Measurements from ENCODE around the gene KRTAP6-2.

The KRTAP6-2 gene, protein sequence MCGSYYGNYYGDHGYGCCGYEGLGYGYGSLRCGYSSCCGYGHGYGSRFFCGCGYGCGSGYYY

DNA sequence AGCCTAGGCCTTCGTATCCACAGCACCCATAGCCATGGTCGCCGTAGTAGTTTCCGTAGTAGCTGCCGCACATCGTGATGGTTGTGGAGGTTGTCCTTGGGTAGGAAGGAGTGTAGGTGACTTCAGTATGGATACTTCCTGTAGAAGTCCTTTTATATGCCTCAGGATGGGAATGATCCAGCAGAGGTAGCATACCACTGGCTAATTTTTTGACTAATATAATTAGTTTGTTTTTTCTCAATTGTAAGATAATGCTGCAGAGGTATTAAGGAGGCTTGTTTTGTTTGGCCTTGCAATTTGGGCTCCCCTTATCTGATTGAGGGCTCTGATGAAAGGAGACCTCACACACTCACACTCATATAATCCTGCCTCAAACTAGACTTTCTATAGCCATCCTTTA, at the start of gene KRTAP6-2:
TSS of gene KRTAP6-2 (minus strand) at position 101 of the 400 bp plus-strand sequence. CDS start at position 73, 28 bp downstream.
- DNase-seq (ENCODE audit: low spot score), result no peak

DNA sequence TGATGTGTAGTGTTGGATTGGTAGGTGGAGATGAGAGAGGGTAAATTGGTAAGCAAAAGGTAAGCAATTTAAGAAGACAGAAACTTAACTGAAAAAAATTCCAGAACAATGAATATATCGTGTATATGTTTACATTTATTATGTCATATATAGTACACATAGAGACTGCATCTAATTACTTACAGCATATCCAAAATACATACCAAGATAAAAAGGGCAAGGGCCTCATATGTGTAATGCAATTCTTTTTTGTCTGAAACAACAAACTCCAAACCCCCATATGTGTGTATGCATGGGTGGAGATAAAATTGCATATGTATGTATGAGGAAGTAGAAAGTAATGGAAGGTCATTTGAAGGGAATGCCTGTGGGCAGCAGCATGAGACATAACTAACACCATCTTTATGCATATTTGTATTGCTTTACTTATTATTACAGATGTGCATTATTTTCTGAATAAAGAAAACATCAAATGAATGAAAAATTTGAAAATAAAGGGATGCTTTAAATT, 48.3 kb upstream of the KRTAP6-2 start:
- no peak for DNase-seq (ENCODE audit: low spot score)

DNA sequence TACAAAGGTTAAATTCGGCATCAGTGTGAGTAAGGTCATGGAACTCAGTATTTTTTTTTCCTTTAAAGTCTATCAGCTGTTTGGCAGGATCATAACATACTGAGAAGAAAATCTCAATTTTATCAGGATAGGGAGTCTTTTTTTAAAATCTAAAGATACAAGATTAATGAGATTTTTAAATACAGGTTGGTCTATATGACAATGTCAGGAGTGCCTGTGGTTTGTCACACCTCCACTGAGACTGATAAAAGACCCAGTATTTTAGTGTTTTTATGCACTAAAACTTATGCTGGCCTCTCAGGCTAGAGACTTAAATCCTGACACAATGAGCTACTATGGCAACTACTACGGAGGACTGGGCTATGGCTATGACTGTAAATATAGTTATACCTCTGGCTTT, 43.9 kb upstream of the KRTAP6-2 start, which contains the start of gene KRTAP20-3:
TSS of gene KRTAP20-3 (plus strand) at position 301 of the 400 bp plus-strand sequence.
- DNase-seq (ENCODE audit: low spot score), result no peak

DNA sequence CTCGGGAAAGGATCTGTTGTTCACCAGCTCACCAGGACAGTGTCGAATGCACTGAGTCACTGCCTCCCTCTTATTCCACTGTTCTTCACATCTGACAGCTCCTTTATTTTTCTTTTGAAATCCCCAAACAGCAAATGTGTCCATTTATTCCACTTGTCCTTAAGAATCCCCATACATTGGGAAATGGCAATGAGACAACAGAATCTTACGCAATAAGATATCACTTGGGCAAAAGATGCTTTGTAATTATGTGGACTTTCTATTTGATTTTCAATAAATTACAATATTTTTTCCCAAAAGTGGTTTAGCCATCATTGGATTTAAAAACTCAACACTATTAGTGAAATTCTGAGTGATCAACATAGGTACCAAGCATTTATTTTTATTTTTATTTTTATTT, 40.0 kb upstream of the KRTAP6-2 start:
- no peak for DNase-seq (ENCODE audit: low spot score)

DNA sequence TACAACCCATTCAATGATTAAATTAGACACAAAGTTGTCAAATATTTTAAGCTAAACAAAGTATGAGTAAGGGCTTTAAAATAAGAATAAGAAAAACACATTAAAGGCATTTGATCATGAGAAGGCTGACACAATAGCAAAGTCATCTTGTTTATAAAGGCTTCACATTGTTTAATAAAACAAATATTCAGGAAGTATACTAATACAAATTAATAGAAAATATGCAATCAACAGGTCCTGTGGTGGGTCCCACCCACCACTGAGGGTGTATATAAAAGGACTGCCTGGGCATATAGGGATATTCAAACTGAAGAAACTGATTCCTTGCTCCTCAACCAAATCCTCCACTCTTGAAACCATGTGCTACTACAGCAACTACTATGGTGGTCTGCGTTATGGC, 36.2 kb upstream of the KRTAP6-2 start, which contains the start of gene KRTAP20-2:
TSS of gene KRTAP20-2 (plus strand) at position 301 of the 400 bp plus-strand sequence. CDS start at position 359, 58 bp downstream.
- DNase-seq (ENCODE audit: low spot score), result no peak

DNA sequence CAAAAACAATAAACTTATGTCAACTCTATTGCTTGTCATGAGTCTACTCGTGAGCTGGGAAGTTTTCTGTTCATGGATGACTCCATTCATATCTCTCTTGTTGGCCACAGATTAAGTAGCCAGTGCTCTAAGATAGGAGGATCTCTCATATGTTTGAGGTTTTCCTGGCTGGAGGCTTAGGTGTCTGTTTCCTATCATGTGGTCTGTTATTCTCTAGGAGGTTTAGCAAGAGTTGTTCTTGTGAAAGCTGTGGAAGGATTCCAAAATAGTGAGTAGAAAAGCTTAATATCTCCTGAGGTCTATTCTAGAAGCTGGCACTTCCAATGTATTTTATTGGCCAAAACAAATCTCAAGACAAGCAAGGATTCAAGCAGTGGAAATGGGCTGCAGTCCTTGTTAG, 30.5 kb upstream of the KRTAP6-2 start:
- DNase-seq (ENCODE audit: low spot score), result no peak

DNA sequence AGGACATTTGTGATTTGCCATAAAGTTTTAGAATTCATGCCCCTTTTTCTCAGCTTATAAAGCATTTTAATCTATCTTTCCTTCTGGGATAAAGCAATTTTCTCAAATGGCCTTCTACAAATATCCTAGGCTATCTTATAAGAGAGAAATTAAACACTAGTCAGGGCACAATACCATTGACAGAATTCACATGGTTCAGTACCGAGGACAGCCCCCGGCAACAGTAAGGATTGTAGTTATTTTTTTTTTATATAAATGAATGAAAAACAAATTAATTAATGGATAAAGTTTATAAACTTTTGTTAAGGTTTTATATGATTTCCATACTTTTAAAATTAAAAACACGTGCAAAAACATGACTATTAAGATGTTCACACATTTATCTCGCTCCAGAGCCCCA, 29.4 kb upstream of the KRTAP6-2 start:
- no peak for DNase-seq (ENCODE audit: low spot score)

DNA sequence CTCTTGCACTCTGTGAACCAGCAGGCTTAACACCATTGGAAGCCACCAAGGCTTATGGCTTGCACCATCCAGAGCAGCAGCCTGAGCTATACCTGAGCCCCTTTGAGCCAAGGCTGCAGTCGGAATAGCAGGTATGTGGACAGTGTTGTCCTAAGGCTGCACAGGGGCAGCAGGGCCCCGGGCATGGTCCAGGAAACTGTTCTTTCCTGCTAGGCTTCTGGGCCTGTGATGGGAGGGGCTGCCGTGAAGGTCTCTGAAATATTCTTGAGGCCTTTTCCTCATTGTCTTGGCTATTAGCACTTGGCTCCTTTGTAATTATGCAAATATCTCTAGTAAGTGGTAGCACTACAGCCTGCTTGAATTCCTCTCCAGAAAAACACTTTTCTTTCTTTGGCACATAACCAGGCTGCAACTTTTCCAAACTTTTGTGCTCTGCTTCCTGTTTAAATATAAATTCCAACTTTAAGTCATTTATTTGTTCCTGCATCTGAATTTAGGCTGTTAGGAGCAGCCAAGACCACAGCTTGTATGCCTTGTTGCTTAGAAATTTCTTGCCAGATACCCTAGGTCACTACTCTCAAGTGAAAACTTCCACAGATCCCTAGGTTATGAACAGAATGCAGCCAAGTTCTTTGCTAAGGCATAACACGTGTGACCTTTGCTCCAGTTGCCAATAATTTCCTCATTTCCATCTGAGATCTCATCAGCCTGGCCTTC, 26.9 kb upstream of the KRTAP6-2 start:
- no peak for DNase-seq (ENCODE audit: low spot score)

DNA sequence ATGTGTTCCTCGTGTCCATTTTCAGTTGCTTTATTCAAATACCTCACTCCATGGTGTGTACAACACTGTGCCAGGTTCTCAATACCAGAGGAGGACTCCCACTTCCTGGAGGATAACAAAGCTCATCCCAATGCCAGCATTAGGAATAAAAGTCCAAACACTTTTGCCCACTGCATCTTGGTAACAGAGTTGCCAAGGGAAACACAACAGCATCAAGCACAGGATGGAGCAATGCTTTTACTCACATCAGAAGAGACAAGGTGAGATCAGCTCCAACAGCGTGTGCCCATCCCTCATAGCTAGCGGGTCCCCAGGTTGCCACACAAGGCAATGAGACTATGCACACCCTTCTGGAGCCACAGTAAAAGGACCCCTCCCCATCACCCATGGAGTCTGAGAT, 24.7 kb upstream of the KRTAP6-2 start:
- DNase-seq (ENCODE audit: low spot score), result no peak

DNA sequence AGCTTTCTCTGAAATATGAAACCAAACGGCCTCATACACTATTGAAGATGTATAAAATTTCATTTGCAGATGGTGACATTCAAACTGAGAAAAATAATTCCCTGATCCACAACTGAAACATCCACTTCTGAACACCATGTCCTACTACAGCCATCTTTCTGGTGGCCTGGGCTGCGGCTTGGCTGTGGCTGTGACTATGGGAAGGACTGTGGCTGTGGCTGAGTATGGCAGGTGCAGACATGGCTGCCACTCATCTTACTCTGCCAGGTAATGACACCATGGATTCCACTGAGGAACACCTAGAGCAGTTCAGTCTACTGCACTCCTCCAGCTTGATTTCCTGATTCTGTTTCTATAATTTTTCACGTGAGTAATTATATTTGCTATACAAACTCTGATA, 21.8 kb upstream of the KRTAP6-2 start, which contains the start of gene KRTAP20-4:
TSS of gene KRTAP20-4 (plus strand) at position 106 of the 400 bp plus-strand sequence.
- DNase-seq (ENCODE audit: low spot score), result no peak

DNA sequence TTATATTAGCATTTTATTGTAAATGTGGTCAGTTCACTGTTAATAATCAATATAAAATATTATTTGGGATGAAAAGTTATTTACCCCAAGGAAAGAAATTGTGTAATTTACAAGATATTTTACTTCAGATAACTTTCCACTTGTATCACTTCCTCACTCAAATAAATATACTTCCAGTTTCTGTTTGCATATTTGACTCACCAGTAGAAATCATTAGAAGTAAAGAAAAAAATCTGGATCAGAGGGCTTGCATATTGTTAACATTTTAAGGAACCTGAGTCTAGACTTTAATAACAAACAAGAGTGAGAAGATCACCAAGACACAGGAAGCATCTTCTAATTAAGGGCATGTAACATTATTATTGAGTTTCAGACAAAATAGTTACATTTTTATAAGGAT, 21.4 kb upstream of the KRTAP6-2 start:
- no peak for DNase-seq (ENCODE audit: low spot score)

DNA sequence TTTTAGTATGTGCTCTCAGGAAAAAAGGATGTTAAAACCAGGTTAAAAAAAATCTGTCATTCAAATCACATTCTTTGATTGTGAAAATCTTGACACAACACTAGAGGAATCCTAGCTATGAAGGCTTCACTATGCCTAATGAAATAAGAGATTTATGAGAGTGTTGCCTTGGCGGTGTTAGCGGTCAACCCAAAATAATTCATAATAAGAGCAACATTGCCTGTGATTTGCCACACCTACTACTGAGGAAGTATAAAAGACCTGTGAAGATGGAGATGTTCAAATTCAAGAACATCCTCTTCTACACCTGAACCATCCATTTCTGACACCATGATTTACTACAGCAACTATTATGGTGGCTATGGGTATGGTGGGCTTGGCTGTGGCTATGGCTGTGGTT, 17.4 kb upstream of the KRTAP6-2 start, which contains the start of gene KRTAP20-1:
TSS of gene KRTAP20-1 (plus strand) at position 301 of the 400 bp plus-strand sequence. CDS start at position 331, 30 bp downstream.
- no peak for DNase-seq (ENCODE audit: low spot score)

DNA sequence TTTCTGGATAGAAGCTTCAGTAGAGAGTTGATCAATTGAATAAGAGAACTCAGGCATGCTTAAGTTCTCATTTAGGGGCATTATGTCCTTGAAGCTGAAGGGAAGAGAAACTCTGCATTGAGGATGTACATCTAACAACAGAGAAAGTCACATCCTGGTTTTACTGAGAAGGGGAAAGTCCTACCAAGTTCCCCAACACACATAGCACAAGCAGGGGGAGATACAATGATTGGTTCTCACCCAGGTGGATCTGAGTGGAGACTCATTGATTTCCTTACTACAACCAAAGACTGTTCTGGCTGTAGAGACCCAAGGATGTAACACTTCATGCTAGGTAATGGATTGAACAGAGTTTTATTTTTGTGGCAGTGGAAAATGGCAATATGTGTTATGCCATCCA, 16.5 kb upstream of the KRTAP6-2 start:
- DNase-seq (ENCODE audit: low spot score), result no peak

DNA sequence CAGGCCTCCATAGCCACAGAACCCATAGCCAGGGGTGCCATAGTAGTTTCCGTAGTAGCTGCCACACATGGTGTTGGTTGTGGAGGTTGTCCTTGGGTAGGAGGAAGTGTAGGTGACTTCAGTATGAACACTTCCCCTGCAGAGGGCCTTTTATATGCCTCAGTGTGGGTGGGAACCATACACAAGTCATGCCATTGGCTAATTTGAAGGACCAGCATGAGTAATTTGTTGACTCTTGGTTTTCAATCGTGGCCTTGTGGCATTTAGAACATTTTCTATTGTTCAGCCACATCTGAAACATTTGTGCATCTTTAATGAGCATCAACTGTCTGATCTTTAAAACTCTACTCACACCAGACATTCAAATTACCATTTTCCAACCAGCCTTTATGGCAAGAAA, 15.1 kb upstream of the KRTAP6-2 start, which contains the start of gene KRTAP6-1:
TSS of gene KRTAP6-1 (minus strand) at position 95 of the 400 bp plus-strand sequence. CDS start at position 69, 26 bp downstream.
- DNase-seq (ENCODE audit: low spot score), result no peak

DNA sequence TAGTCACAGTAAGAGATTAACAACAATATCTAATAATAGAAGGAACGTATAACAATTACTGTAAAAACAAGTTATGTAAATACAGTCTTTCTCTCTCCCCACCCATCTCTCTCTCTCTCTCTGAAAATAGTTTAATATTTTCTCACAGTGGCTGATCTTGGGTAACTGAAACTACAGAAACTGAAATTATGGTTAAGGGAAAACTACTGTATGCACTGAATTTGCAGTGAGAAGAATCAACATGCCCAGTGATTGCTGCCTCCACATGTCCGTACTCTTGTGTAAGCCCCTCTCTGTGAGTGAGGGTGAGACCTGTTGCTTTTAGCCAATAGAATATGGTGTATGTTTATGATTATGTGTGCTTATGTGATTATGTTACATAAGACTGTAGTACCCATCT, 13.4 kb upstream of the KRTAP6-2 start:
- no peak for DNase-seq (ENCODE audit: low spot score)

DNA sequence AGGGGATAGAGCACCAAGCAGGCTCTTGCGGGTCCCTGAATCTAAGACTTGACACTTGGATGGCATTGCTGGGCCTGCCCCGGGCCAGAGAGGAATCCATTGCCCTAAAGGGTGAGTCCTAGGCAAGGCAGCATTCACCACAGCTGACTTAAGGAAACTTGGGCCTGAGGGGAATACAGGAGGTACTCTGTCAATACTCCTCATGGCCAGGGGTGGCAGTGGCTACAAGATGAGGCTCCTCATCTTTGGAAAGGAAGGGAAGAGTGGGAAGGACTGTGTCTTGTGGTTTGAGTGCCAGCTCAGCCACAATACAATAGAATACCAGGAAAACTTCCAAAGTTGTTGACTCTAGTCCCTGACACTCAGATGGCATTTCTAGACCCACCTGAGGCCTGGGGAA, 7.3 kb upstream of the KRTAP6-2 start:
- no peak for DNase-seq (ENCODE audit: low spot score)

DNA sequence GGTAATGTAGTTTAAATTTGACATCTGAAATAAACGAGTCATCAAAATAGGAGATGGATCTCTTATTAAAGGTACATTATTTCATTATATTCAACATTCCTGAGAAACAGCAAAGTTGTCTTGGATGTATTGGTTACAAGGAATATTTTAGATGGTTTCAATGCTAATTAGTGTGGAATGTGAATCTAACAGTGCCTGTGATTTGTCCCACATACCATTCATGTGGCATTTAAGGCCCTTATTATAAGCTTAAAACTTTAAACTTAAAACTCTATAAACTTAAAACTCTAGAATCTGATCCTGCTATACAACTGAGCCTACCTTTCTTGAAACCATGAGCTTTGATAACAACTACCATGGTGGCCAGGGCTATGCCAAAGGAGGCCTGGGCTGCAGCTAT, 2.1 kb upstream of the KRTAP6-2 start, which contains the start of gene KRTAP22-1:
TSS of gene KRTAP22-1 (plus strand) at position 301 of the 400 bp plus-strand sequence.
- DNase-seq (ENCODE audit: low spot score), result no peak

DNA sequence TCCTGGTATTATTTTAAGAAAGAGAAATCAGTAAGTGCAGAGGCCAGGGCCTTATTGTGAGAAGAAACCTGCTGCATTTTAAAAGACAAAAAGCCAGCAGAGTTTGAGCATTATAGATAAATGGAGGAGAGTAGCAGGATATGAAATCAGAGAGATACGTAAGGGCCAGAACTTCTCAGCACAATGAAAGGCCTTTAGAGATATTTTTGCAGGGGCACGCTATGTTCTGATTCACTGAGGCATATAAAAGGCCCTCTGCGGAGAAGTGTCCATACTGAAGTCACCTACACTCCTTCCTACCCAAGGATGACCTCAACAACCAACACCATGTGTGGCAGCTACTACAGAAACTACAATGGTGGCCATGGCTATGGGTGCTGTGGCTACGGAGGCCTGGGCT, 6.6 kb downstream of the KRTAP6-2 start, which contains the start of gene KRTAP6-3:
TSS of gene KRTAP6-3 (plus strand) at position 301 of the 400 bp plus-strand sequence. CDS start at position 307, 6 bp downstream.
- no peak for DNase-seq (ENCODE audit: low spot score)

DNA sequence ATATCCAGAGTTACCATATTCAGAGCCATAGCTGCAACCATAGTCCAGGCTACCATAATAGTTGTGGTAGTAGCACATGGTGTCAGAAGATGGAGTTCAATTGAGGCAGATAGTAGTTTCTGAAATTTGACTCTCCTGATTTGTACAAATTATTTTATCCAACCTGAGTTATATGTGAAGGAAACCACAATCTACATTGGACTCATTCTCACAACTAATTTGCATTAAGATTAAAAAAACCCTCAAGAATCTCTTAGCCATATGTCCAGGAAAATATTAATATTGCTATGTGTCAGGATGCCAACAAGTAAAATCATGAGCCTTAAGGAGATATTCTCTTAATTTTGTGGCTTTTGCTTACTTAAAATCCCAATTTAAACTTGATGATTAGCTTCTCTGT, 8.4 kb downstream of the KRTAP6-2 start, which contains the start of gene KRTAP22-2:
TSS of gene KRTAP22-2 (minus strand) at position 101 of the 400 bp plus-strand sequence.
- DNase-seq (ENCODE audit: low spot score), result no peak

DNA sequence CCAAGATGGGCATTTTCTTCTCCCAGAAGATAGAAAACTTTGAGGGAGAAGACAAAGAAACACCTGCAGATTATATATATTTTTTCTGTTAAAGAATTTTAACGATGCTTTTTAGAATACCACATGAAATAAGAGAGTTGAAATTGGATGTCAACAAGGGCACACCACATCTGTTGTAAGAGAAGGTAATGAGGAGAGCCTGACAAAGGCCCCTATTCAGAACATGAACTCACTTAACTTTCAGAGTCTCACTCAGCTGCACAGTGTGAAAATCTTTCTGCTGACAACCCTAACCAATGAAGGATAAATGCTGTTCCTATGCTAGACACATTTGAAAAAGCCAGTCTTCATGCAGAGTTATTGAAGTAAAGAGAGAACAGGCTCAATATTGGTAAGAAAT, 15.8 kb downstream of the KRTAP6-2 start:
- no peak for DNase-seq (ENCODE audit: low spot score)

DNA sequence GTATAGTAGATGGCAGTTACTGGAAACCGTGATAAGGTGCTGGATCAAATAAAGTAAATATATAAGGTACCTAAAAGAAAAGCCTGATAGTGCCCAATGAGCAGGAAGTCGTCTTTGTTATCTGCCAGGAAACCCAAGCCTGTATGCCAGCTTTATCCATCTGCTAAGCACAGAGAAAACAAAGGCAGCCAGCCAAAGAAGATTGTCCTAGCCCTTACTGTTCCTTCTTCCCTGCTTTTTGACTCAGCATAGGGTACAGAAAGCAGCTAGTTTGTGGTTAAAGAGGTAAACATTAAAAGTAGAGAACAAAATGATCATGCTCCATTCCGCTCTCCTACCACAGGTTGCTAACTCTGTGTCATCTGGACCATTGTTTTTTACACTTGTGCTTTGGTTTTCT, 18.6 kb downstream of the KRTAP6-2 start:
- DNase-seq (ENCODE audit: low spot score), result no peak

DNA sequence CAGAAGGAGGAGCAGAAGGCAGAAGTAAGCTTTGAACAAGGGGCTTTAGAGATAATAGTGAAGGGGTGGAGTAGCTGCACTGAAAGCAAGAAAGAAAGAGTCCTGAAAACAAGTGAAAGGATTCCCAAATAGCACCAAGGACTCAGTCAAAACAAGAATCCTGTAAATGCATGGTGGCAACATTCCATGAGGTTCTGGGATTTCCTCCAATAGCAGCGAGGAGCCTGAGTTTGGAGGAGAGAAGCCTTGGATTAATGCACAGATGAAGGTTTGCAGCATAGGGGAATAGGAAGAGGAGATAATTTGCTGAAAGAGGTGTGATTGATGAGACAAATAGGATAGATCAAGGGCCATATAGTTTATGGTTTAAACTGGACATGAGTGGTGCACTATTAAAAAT, 19.4 kb downstream of the KRTAP6-2 start:
- no peak for DNase-seq (ENCODE audit: low spot score)

DNA sequence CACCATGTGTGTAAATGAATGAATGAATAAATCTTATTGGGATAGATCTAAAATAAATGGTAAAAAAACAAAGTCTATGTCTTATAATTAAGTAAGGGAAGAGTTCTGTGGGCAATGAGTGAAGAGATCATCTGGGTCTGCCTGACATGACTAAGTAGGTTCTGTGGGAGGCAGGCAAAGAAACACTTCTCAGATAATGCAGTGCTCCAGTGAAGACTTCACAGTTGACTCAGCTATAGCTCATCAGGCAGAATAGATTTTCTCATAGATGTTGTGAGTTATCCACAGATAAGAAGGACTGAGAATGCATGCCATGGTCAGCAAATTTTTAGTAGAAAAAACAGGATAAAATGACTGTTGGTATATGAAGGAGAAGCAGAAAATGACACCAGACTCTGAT, 20.9 kb downstream of the KRTAP6-2 start:
- DNase-seq (ENCODE audit: low spot score), result no peak
